CD14-positive monocyte (primary cell): ENCODE data around the gene TEDDM1. TPM values are rescaled to one million over a fixed set of nuclear protein-coding genes. Genes with fewer than 3 reads are reported as not detected.

Source experiments
- DNase-seq, 3 donors: peaks; one replicate each; pipeline ENCODE4 v3.0.0-alpha.2; 2011 to 2022
- H2AFZ ChIP-seq: 2 replicates; pipeline ENCODE4 v1.6.0; 2012; ENCODE audit warnings: mild to moderate bottlenecking, low read depth, low read length, inconsistent platforms; ENCODE audit not compliant: insufficient read depth, poor library complexity, severe bottlenecking
- H3K27ac ChIP-seq, 2 donors: 1 replicate in 1 of 2; 2 replicates in 1 of 2; pipeline ENCODE4 v1.5.1; 2012 to 2013; ENCODE audit warnings: low read length in 2 of 2, control low read depth in 1 of 2, inconsistent platforms in 1 of 2, low read depth in 1 of 2, mild to moderate bottlenecking in 1 of 2
- H3K27me3 ChIP-seq, 2 donors: one replicate each; pipeline versions ENCODE4 v1.6.0 to v1.6.1; 2011 to 2013; ENCODE audit warnings: low read length in 2 of 2; ENCODE audit not compliant: control insufficient read depth in 2 of 2, insufficient read depth in 2 of 2
- H3K36me3 ChIP-seq, 2 donors: replicated peaks in 1 of 2; 1 replicate in 1 of 2; 2 replicates in 1 of 2; pipeline versions ENCODE4 v1.5.1 to v1.6.1; 2012 to 2013; ENCODE audit warnings: low read length in 2 of 2, control low read depth in 1 of 2, inconsistent platforms in 1 of 2, mild to moderate bottlenecking in 1 of 2; ENCODE audit not compliant: insufficient read depth in 2 of 2, control insufficient read depth in 1 of 2
- H3K4me1 ChIP-seq, 2 donors: 1 replicate in 1 of 2; 2 replicates in 1 of 2; pipeline versions ENCODE4 v1.5.1 to v1.6.1; 2012 to 2013; ENCODE audit warnings: low read length in 2 of 2, control low read depth in 1 of 2, inconsistent platforms in 1 of 2, mild to moderate bottlenecking in 1 of 2, moderate library complexity in 1 of 2; ENCODE audit not compliant: insufficient read depth in 2 of 2, control insufficient read depth in 1 of 2
- H3K4me2 ChIP-seq: replicated peaks from 2 replicates; pipeline ENCODE3; 2012; ENCODE audit warnings: low read length, moderate library complexity, mild to moderate bottlenecking; ENCODE audit not compliant: poor library complexity, severe bottlenecking; ENCODE audit errors: extremely low read depth
- H3K4me3 ChIP-seq, 3 experiments: fragments of 200-600 bp in 1 of 3; sonication (generic) in 1 of 3; replicated peaks in 1 of 3; 1 replicate in 2 of 3; 2 replicates in 1 of 3; pipeline ENCODE4 v1.5.1; 2011 to 2013; ENCODE audit warnings: low read length in 3 of 3, mild to moderate bottlenecking in 3 of 3, control low read depth in 2 of 3, low read depth in 2 of 3, inconsistent platforms in 1 of 3, moderate library complexity in 1 of 3
- H3K79me2 ChIP-seq: 2 replicates; pipeline ENCODE4 v1.6.0; 2012; ENCODE audit warnings: mild to moderate bottlenecking, control low read depth, inconsistent platforms, low read length, moderate library complexity; ENCODE audit not compliant: insufficient read depth
- H3K9ac ChIP-seq: 2 replicates; pipeline ENCODE4 v1.6.0; 2017; ENCODE audit warnings: low read length, mild to moderate bottlenecking; ENCODE audit not compliant: insufficient read depth, poor library complexity, severe bottlenecking
- H3K9me3 ChIP-seq, 2 donors: replicated peaks in 1 of 2; 1 replicate in 1 of 2; 2 replicates in 1 of 2; pipeline versions ENCODE4 v1.5.1 to v1.6.1; 2012 to 2013; ENCODE audit warnings: low read length in 2 of 2, control low read depth in 1 of 2; ENCODE audit not compliant: control insufficient read depth in 1 of 2, insufficient read depth in 1 of 2
- H4K20me1 ChIP-seq: 2 replicates; pipeline ENCODE4 v1.6.0; 2012; ENCODE audit warnings: mild to moderate bottlenecking, low read length, control low read depth, moderate library complexity; ENCODE audit not compliant: insufficient read depth
- H3K27ac Mint-ChIP-seq, 7 donors: one replicate each; pipeline ENCODE4 v1.8.0; 2020; ENCODE audit warnings: mild to moderate bottlenecking in 7 of 7, mixed read lengths in 7 of 7, moderate library complexity in 6 of 7, inconsistent platforms in 2 of 7
- H3K27me3 Mint-ChIP-seq, 3 donors: one replicate each; pipeline ENCODE4 v1.8.0; 2021 to 2022; ENCODE audit warnings: low read depth in 3 of 3, mild to moderate bottlenecking in 3 of 3, mixed read lengths in 3 of 3, moderate library complexity in 3 of 3, inconsistent platforms in 1 of 3
- H3K36me3 Mint-ChIP-seq, 2 donors: one replicate each; pipeline ENCODE4 v1.8.0; 2020; ENCODE audit warnings: mixed read lengths in 2 of 2, inconsistent platforms in 1 of 2, mild to moderate bottlenecking in 1 of 2
- H3K4me1 Mint-ChIP-seq: one replicate; pipeline ENCODE4 v1.8.0; 2020; ENCODE audit warnings: mild to moderate bottlenecking, mixed read lengths
- H3K4me3 Mint-ChIP-seq, 2 donors: one replicate each; pipeline ENCODE4 v1.8.0; 2020; ENCODE audit warnings: mild to moderate bottlenecking in 2 of 2, mixed read lengths in 2 of 2, moderate library complexity in 1 of 2
- H3K9me3 Mint-ChIP-seq, 7 donors: one replicate each; pipeline ENCODE4 v1.8.0; 2020 to 2022; ENCODE audit warnings: mixed read lengths in 7 of 7, mild to moderate bottlenecking in 6 of 7, moderate library complexity in 6 of 7, inconsistent platforms in 2 of 7
- WGBS: methylation state at CpG from one replicate; pipeline ENCODE4 v1.1.5; 2013; ENCODE audit warnings: missing lambda C conversion rate; ENCODE audit not compliant: insufficient coverage; 5-methylcytosine and 5-hydroxymethylcytosine counted together
- intact Hi-C, 2 donors: fragments of 100-400 bp; cut with micrococcal nuclease; formaldehyde crosslinking; loops; one replicate each; pipeline versions ENCODE4 v1.15.0 to v1.15.1; 2023
- polyA plus RNA-seq, 3 donors: library from polyadenylated mRNA; depleted of rRNA in 1 of 3; unstranded in 2 of 3; stranded (reverse) in 1 of 3; fragments of 300-500 nt in 2 of 3; fragments of >200 nt in 1 of 3; fragmentation: Illumina TruSeq in 2 of 3; gene quantifications; 1 replicate in 2 of 3; 2 replicates in 1 of 3; pipeline ENCODE4 v1.2.3, GENCODE V29; 2012 to 2021
- TF ChIP-seq, protein P1 (sequence below): fragments of 200-600 bp; IDR thresholded peaks from one replicate; pipeline ENCODE4 v1.8.0; 2022; ENCODE audit warnings: antibody characterized with exemption, mild to moderate bottlenecking

The TEDDM1 gene
- polyA plus RNA-seq, 3 donors = 0.07 TPM; not detected in 2

DNA sequence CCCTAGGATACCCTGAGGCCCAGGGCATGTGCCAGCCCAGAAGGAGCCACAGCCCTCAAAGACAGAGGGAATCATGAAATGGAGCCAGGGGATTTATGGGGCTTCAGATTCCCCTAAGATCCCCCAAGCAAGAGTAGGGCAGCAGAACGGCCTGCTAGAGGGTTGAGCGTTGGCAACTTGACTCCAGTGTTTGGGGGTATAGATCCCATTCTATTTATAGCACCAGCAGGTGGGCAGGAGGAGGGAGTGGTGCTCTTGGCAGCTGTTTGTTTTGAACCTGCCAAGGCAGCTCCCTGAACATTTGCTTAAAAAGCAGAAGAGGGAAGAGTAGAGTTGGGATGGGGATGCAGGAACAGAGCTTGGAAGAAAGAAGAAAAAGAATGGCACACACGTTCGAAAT lies 42.6 kb downstream of the TEDDM1 start:
- H3K4me3 Mint-ChIP-seq = no peak overlapping the region
- H4K20me1 ChIP-seq = no peaks in the 10 kb centered on the region
- H3K9me3 Mint-ChIP-seq = peaks cover 0 to 2% (median 0%) of the 10 kb centered on the region in 7 donors
- no peaks in the 10 kb centered on the region for H3K36me3 Mint-ChIP-seq
- WGBS = no CpG with 5 or more reads among the region's 4 CpGs
- H3K27me3 ChIP-seq = no peaks in the 10 kb centered on the region
- H3K79me2 ChIP-seq = no peaks in the 10 kb centered on the region
- H3K36me3 ChIP-seq = no peaks in the 10 kb centered on the region
- H3K9ac ChIP-seq = no peak overlapping the region
- H2AFZ ChIP-seq = no peak overlapping the region
- H3K27me3 Mint-ChIP-seq = peaks cover 0 to 7% (median 0%) of the 10 kb centered on the region in 3 donors
- TF ChIP-seq, protein P1, sequence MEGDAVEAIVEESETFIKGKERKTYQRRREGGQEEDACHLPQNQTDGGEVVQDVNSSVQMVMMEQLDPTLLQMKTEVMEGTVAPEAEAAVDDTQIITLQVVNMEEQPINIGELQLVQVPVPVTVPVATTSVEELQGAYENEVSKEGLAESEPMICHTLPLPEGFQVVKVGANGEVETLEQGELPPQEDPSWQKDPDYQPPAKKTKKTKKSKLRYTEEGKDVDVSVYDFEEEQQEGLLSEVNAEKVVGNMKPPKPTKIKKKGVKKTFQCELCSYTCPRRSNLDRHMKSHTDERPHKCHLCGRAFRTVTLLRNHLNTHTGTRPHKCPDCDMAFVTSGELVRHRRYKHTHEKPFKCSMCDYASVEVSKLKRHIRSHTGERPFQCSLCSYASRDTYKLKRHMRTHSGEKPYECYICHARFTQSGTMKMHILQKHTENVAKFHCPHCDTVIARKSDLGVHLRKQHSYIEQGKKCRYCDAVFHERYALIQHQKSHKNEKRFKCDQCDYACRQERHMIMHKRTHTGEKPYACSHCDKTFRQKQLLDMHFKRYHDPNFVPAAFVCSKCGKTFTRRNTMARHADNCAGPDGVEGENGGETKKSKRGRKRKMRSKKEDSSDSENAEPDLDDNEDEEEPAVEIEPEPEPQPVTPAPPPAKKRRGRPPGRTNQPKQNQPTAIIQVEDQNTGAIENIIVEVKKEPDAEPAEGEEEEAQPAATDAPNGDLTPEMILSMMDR = no peak
- intact Hi-C loops = no loop called here
- H3K9me3 ChIP-seq = no peaks in the 10 kb centered on the region
- no peak overlapping the region for H3K4me2 ChIP-seq
- peak overlapping the region in 1 of 7 donors; percentile 43 for H3K27ac Mint-ChIP-seq
- DNase-seq = no peak
- no peak overlapping the region for H3K4me3 ChIP-seq
- H3K27ac ChIP-seq = no peak overlapping the region
- no peaks in the 10 kb centered on the region for H3K4me1 Mint-ChIP-seq
- no peaks in the 10 kb centered on the region for H3K4me1 ChIP-seq

DNA sequence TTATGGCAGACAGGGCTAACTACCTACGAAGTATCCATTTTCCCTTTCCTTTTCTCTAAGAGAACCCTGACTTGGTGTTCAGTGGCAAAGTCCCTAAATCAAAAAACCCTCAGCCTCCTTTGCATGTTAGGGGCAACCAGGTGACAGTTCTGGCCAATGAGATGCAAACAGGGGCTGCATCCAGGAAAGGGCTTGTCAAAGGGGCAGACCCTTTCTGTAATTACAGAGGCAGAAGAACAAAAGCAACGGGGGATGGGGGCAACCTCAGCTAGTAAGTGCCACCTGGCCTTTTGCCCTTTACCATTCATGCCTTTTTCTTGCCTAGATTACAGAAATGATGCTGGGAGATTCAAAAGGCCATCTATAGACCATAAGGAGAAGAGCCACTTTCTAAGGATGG lies 43.3 kb downstream of the TEDDM1 start:
- no peak overlapping the region for H3K27ac ChIP-seq
- H3K4me2 ChIP-seq = no peak overlapping the region
- no peak overlapping the region for H3K4me3 ChIP-seq
- no peak overlapping the region for H3K4me3 Mint-ChIP-seq
- no peaks in the 10 kb centered on the region for H3K79me2 ChIP-seq
- H3K27me3 ChIP-seq = no peaks in the 10 kb centered on the region
- no peak overlapping the region for H2AFZ ChIP-seq
- no peak for DNase-seq
- H3K9me3 ChIP-seq = no peaks in the 10 kb centered on the region
- TF ChIP-seq, protein P1 = no peak
- H3K36me3 Mint-ChIP-seq = no peaks in the 10 kb centered on the region
- peaks cover 0 to 2% (median 0%) of the 10 kb centered on the region in 7 donors for H3K9me3 Mint-ChIP-seq
- no peaks in the 10 kb centered on the region for H3K36me3 ChIP-seq
- no peaks in the 10 kb centered on the region for H4K20me1 ChIP-seq
- H3K4me1 Mint-ChIP-seq = no peaks in the 10 kb centered on the region
- no peak overlapping the region for H3K9ac ChIP-seq
- intact Hi-C loops = no loop called here
- H3K27ac Mint-ChIP-seq = no peak overlapping the region
- no peaks in the 10 kb centered on the region for H3K4me1 ChIP-seq
- 100% methylated on average over 1 of the region's 2 CpGs for WGBS
- peaks cover 0 to 10% (median 0%) of the 10 kb centered on the region in 3 donors for H3K27me3 Mint-ChIP-seq
